ENCODE data around the gene UBAC2.

DNA sequence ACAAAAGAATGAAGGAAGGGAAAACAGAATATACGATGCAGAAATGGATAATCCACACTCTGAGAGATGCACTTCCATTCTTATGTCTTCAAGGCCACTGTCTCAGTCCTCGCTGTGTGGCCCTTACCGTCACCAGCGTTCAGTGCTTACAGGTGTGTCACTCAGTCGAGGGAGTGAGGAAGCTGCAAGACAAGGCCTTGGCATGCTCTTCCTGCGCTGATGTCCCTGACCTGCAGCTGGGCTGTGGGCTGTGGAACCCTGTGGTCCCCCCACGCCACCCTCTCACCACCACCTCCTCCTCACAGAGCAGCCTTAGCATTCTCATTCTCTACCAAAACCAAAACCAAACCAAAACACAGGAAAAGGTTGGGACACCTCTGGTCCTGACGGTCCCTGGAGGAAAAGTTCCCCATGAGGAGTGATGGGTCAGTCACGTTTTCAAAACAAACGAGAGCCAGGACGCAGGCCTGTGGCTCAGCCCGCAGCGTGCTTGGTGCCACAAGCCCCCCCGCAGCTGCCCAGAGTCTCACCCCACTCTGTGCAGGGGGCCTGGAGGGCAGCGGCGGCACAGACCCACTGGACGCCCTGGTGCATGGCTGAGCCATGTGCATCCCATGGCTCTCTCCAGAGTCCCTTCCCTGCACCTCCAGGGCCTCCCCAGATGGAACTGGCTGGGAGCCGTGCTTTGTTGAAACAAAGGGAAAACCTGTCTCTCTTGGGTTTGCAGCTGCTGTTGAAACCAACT lies 154.8 kb downstream of the UBAC2 start:
- TF ChIP-seq POLR2A (IDR thresholded peaks at IDR 0.05; ENCODE audit: low read depth, low read length) (no peak), RCOR1 (IDR thresholded peaks at IDR 0.05; ENCODE audit: insufficient replicate concordance, low read length) (no peak), RAD21 (IDR thresholded peaks at IDR 0.05; ENCODE audit: low read length) (no peak), MAFK (IDR thresholded peaks at IDR 0.05; ENCODE audit: low read depth, low read length) (no peak), MXI1 (IDR thresholded peaks at IDR 0.05; ENCODE audit: borderline replicate concordance, low read depth, low read length) (no peak)
- TF ChIP-seq, protein P1, sequence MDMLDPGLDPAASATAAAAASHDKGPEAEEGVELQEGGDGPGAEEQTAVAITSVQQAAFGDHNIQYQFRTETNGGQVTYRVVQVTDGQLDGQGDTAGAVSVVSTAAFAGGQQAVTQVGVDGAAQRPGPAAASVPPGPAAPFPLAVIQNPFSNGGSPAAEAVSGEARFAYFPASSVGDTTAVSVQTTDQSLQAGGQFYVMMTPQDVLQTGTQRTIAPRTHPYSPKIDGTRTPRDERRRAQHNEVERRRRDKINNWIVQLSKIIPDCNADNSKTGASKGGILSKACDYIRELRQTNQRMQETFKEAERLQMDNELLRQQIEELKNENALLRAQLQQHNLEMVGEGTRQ (IDR thresholded peaks at IDR 0.05; ENCODE audit: low read depth, low read length) = no peak
- TF ChIP-seq, protein P2, sequence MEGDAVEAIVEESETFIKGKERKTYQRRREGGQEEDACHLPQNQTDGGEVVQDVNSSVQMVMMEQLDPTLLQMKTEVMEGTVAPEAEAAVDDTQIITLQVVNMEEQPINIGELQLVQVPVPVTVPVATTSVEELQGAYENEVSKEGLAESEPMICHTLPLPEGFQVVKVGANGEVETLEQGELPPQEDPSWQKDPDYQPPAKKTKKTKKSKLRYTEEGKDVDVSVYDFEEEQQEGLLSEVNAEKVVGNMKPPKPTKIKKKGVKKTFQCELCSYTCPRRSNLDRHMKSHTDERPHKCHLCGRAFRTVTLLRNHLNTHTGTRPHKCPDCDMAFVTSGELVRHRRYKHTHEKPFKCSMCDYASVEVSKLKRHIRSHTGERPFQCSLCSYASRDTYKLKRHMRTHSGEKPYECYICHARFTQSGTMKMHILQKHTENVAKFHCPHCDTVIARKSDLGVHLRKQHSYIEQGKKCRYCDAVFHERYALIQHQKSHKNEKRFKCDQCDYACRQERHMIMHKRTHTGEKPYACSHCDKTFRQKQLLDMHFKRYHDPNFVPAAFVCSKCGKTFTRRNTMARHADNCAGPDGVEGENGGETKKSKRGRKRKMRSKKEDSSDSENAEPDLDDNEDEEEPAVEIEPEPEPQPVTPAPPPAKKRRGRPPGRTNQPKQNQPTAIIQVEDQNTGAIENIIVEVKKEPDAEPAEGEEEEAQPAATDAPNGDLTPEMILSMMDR (conservative IDR thresholded peaks at IDR 0.05; ENCODE audit: low read depth, low read length) = no peak

Data from IMR-90 (cell line).